Parathyroid adenoma (tissue), 2 donors: Measurements from ENCODE around the gene NDUFAF8.

ENCODE experiments used
- H2AFZ ChIP-seq: fragments of 300-600 bp; sonication (generic); one replicate; pipeline ENCODE4 v1.7.0; 2017; ENCODE audit warnings: antibody characterized with exemption, mild to moderate bottlenecking
- H3K27ac ChIP-seq: fragments of 300-600 bp; sonication (generic); one replicate; pipeline ENCODE4 v1.7.0; 2017
- H3K27me3 ChIP-seq: fragments of 300-600 bp; sonication (generic); one replicate; pipeline ENCODE4 v1.7.0; 2017; ENCODE audit warnings: low read length; ENCODE audit not compliant: control insufficient read depth, insufficient read depth
- H3K36me3 ChIP-seq: fragments of 300-600 bp; sonication (generic); one replicate; pipeline ENCODE4 v1.7.0; 2017; ENCODE audit warnings: low read length; ENCODE audit not compliant: control insufficient read depth, insufficient read depth
- H3K4me1 ChIP-seq: fragments of 300-600 bp; sonication (generic); one replicate; pipeline ENCODE4 v1.7.0; 2017; ENCODE audit warnings: control low read depth
- H3K4me2 ChIP-seq: fragments of 300-600 bp; sonication (generic); one replicate; pipeline ENCODE4 v1.7.0; 2017; ENCODE audit warnings: low read length
- H3K4me3 ChIP-seq: fragments of 300-600 bp; sonication (generic); one replicate; pipeline ENCODE4 v1.7.0; 2017; ENCODE audit warnings: low read depth, low read length
- H3K79me2 ChIP-seq: fragments of 300-600 bp; sonication (generic); one replicate; pipeline ENCODE4 v1.7.0; 2017; ENCODE audit warnings: control low read depth
- H3K9ac ChIP-seq: fragments of 300-600 bp; sonication (generic); one replicate; pipeline ENCODE4 v1.7.0; 2017; ENCODE audit warnings: mild to moderate bottlenecking
- H3K9me3 ChIP-seq: fragments of 300-600 bp; sonication (generic); one replicate; pipeline ENCODE4 v1.7.0; 2017; ENCODE audit warnings: low read length; ENCODE audit not compliant: control insufficient read depth
- CTCF ChIP-seq: fragments of 300-600 bp; sonication (generic); IDR thresholded peaks from one replicate; pipeline ENCODE4 v1.7.0; 2017; ENCODE audit warnings: antibody characterized with exemption, mild to moderate bottlenecking
- donor health status: primary hyperparathyroidism.

Gene NDUFAF8

GRCh38 chr17:81206657-81207056, 32.5 kb upstream of the NDUFAF8 start:
- no peaks in the 10 kb centered on the region for H3K36me3 ChIP-seq
- H3K4me1 ChIP-seq = no peaks in the 10 kb centered on the region

GRCh38 chr17:81207610-81208581, 31.2 kb upstream of the NDUFAF8 start:
- no peaks in the 10 kb centered on the region for H3K4me1 ChIP-seq
- no peak overlapping the region for H3K4me2 ChIP-seq
- peaks cover 3% of the 10 kb centered on the region for H3K79me2 ChIP-seq
- H3K27ac ChIP-seq = no peak overlapping the region
- H3K4me3 ChIP-seq = no peak overlapping the region
- no peaks in the 10 kb centered on the region for H3K27me3 ChIP-seq
- no peak overlapping the region for H3K9ac ChIP-seq
- no peak overlapping the region for H2AFZ ChIP-seq
- H3K36me3 ChIP-seq = no peaks in the 10 kb centered on the region
- H3K9me3 ChIP-seq = no peaks in the 10 kb centered on the region
- no peak for TF ChIP-seq CTCF

More at GRCh38 chr17:81206657-81207056, 32.5 kb upstream of the NDUFAF8 start:
- H3K27me3 ChIP-seq = no peaks in the 10 kb centered on the region
- no peak overlapping the region for H2AFZ ChIP-seq
- no peak overlapping the region for H3K4me2 ChIP-seq
- H3K4me3 ChIP-seq = no peak overlapping the region
- no peaks in the 10 kb centered on the region for H3K9me3 ChIP-seq
- H3K79me2 ChIP-seq = no peaks in the 10 kb centered on the region
- no peak for TF ChIP-seq CTCF
- no peak overlapping the region for H3K9ac ChIP-seq
- no peak overlapping the region for H3K27ac ChIP-seq

GRCh38 chr17:81208651-81209050, 30.5 kb upstream of the NDUFAF8 start:
- Histone ChIP-seq H3K9me3 (no peaks in the 10 kb centered on the region), H3K4me3 (no peak overlapping the region), H2AFZ (no peak overlapping the region), H3K27me3 (no peaks in the 10 kb centered on the region), H3K4me2 (no peak overlapping the region), H3K36me3 (no peaks in the 10 kb centered on the region), H3K4me1 (no peaks in the 10 kb centered on the region), H3K9ac (no peak overlapping the region), H3K27ac (no peak overlapping the region), H3K79me2 (peaks cover 3% of the 10 kb centered on the region)
- no peak for TF ChIP-seq CTCF

GRCh38 chr17:81209141-81209540, 30.0 kb upstream of the NDUFAF8 start:
- Histone ChIP-seq H3K4me3 (no peak overlapping the region), H3K4me2 (no peak overlapping the region), H2AFZ (no peak overlapping the region), H3K36me3 (no peaks in the 10 kb centered on the region), H3K79me2 (peaks cover 3% of the 10 kb centered on the region), H3K27ac (no peak overlapping the region), H3K9me3 (no peaks in the 10 kb centered on the region), H3K27me3 (no peaks in the 10 kb centered on the region), H3K4me1 (no peaks in the 10 kb centered on the region), H3K9ac (no peak overlapping the region)
- TF ChIP-seq CTCF = no peak
